ENCODE results near the gene PLA1A.
A peak's percentile ranks its signal among the peaks of the same experiment; 100 is the strongest.
"Not testable (repeated sequence)": the region's sequence is repeated elsewhere in the genome, so short reads cannot be mapped to it uniquely, and the experiment has no call there.

Gene PLA1A

DNA sequence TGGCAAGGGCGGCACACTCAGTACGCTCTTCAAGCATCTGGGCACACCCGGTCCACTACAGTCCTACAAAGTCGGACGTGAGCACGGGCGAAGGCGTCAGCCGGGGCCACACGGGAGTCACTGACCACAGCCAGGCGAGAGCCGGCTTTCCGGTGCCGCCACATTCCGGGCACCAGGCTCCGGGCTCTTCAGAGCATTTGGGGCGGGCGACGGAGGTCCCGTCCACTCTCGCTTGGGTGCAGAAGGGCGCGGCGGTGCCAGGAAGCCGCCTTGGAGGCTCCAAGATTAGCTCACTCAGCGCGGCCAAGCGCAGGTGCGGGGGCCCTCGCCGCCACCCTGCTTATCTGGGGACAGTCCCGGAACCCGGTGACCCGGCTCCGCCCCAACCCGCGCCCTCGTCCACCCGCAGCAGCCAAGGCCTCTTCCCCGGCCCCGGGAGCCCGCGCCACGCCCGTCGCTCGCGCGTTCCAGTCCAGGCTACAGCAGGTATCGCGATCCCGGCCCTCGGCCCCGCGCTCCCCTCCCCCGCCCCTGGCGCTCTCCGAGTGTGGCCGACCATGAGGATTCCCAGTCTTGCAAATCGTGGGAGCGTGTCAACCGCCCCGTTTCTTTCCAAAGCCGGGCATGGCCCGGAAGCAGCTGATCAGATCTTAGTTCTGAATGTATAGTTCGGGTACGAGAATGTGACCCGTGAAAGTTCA, 18.2 kb upstream of the PLA1A start, which contains the start of gene ADPRH:
Gene ADPRH, plus strand, starts transcription at position 127 of the 701 bp plus-strand sequence. CDS start 2,678 bp downstream, outside the sequence.
- peak; percentile 56 for DNase-seq

DNA sequence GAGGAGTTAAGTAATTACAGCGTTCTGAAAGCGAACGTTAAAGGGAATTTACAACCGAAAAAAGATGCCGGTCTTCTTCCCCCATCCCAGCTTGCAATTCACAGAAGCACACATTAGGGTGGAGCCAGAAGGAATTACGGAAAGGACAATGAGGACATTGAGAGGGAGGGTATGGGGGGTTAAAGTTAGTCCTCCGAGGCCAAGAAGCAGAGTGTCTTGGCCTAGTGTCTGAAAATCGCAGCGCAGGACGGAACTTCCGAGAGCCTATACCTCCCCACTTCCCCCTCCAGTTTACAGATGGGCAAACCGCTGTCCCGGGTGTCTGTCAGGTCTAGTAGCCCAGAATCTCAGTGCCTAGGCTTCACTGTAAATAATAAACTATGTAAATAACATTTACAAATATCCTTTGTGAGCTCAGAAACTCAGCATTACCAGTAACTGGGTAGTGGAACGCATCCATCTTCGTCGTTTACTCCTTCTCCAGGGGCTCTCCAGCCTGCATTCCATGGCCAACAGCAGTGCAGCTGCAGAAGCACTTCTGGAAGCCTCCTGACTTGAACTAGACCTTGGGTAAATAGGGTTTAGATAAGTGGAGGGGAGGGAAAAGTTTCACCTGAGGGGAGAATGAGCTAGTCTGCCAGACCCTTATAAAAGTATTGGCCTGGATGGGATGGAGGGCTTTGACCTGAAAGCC, 17.5 kb upstream of the PLA1A start:
- peak; percentile 37 for DNase-seq

DNA sequence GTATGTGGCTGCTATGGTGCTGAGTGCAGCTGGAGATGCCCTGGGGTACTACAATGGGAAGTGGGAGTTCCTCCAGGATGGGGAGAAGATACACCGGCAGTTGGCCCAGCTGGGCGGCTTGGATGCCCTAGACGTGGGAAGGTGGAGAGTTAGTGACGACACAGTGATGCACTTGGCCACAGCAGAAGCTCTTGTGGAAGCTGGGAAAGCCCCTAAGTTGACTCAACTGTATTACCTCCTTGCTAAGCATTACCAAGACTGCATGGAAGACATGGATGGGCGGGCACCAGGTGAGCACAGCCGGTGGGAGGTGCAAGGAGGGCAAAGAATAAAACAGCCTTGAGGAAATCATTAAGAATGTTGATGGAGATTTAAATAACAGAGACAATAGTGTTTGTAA, 15.5 kb upstream of the PLA1A start:
- peak; percentile 23 for DNase-seq

DNA sequence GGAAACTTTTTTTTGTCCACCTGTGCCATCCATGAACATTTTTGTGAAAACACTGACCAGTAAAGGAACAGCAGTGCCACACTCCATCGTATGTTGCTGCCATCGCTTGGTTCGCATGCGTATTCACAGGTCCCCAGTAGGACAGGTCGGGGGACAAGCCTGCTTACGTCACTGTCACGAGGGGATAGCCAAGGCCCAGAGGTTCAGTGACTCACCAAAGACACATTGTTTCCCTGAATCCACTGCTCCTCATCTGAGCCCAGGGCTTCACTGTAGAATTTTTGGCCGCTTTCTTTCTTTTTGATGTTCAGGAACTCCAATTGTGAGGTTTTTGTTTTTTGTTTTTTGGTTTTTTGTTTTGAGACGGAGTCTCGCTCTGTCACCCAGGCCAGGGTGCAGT, 12.5 kb upstream of the PLA1A start:
- DNase-seq = no peak

DNA sequence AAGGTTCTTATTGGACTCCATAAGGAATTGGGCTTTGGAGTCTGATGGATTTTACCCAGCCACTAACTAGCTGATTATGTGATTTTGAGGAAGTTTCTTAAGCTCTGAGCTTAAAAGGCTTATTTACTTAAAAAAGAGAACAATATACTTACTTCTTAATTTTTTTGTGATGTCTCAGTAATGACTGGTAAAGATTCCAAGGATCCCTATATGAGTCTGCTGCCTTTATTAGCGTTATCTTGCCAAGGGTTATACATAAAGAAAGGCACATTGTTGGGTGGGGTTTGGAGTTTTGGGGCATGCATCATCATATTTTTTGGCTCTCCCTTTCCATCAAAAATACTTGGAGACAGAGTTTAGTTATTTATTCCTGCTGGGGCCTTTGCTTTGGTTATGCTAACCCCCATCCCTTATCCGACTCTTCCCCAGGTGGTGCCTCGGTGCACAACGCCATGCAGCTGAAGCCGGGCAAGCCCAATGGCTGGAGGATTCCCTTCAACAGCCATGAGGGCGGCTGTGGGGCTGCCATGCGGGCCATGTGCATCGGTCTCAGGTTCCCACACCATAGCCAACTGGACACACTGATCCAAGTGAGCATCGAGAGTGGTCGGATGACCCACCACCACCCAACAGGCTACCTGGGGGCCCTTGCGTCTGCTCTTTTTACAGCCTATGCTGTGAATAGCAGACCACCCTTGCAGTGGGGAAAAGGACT, 11.7 kb upstream of the PLA1A start:
- no peak for DNase-seq

DNA sequence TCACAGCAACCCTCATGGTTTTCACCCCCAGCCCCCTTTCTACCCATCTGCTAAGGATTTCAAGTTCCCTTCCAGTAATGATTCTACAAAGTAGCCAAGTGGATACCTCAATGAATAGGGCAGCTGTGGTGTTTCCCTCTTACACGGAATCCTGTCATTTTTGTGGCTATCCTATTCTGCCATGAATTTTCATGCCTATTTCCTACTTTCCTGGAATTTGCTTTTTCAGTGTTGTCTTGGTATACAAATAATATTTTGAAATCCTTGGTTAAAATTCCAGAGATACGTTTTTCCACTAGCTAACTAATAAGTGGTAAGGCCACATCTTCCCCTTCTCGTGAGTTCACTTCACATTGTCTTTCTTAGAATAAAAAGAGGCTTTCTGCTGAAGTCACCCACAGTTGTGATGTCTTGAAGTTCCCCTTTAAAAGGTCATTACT, 10.9 kb upstream of the PLA1A start:
- no peak for DNase-seq

DNA sequence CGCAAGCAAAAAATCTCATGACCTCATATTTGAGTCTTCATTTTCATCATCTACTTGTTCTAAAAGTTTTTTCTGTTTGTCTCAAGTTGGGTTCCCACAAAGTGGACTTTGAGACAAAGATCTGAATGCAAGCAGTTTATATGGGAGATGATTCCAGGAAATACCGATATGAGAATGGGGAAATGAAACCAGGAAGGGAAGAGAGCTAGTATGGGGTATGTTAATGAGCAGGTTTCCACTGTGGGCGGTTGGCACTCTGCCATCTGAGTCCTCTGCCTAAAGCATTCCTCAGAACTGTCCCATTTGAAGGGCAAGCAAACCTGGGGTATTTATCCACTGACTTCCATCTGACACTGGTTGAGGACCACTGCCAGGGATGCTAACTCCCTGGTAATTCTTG, 9.6 kb upstream of the PLA1A start:
- peak; percentile 15 for DNase-seq

DNA sequence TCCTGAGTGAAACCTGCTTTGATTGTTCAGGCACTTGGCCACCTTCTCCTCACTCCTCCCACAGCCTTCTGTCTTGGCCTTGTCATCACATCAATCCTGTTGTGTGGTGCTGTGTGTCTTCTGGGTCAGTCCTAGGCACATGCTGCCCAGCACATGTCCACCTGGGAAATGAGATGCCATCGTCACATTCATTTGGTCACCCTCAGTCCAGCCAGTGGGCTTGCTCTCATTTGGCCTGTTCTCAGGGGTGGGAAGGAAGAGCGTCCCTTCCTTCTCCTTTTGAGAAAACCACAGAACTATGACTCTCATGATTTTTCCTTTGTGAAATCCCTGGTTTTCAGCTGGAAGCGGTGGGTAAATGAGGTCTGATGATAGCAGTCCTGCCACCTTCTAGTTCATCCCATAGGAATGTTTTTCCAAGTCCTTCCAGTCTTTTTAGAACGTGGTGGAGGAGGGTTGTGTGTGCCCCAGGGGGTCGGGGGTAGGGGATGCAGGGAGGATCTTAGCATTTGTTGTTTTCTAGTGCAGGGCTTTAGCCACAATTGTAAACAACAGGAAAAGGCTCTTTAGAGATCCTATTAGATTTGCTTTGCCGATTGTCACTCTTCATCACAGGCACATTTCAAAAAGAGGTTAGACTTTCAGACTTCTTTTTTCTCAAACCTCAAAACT, 8.4 kb upstream of the PLA1A start:
- DNase-seq = no peak

DNA sequence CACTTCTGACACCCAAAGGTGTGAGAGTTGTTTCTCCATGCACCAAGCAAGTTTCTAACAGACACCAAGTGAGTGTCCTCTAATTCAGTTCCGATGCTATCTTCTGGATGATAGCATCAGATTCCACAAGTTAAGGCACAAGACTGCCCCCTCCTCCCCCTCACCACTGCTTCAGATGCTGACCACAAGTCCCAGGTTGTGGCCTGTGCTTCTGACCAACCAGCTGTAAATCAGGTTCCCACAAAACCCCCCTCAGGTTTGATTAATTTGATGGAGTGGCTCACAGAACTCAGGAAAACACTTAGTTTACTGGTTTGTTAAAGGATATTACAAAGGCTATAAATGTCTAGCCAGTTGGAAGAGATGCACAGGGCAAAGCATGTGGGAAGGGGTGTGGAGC, 7.0 kb upstream of the PLA1A start:
- DNase-seq = no peak

DNA sequence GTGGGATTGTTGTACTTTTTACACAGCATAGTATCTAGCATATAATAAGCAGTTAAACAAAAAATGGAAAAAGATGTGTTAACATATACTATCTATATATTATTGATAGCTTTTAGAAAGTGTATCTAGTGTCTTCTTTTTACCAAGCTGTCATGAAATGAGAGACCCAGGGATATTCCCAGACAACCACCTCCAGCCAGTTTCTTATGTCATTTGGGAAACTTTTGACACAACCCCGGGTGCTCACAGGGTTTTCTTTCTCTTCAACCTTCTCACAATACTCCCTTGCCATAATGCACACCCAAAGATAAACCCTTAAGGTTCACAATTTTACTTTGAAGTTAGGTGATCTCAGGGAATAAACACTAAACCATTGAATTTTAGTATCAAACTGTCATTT, 4.8 kb upstream of the PLA1A start:
- DNase-seq = no peak

DNA sequence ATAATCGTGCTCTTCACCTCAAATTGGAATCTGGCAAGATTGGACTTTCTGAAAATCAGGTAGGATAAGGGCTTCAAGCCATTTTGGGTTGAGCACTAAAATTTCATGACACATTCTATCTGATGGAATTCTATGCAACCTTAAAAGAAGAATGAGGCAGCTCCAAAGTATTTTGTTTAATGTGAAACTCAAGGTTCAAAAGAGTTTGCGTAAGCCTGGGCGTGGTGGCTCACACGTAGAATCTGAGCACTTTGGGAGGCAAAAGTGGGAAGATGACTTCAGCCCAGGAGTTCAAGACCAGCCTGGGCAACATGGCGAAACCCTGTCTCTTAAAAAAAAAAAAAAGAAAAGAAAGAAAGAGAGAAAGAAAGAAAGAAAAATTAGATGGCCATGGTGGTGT, 3.6 kb upstream of the PLA1A start:
- no peak for DNase-seq

DNA sequence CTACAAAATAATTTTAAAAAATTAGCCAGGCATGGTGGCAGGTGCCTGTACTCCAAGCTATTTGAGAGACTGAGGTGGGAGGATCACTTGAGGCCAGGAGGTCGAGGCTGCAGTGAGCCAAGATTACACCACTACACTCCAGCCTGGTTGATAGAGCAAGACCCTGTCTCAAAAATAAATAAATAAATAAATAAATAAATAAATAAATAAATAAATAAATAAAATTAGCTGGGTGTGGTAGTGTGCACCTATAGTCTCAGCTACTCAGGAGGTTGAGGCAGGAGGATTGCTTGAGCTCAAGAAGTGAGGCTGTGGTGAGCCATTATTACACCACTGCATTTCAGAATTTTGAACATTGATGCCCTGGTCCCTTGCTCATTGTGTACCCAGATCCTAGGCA, 2.8 kb upstream of the PLA1A start:
- DNase-seq = not testable (repeated sequence)

DNA sequence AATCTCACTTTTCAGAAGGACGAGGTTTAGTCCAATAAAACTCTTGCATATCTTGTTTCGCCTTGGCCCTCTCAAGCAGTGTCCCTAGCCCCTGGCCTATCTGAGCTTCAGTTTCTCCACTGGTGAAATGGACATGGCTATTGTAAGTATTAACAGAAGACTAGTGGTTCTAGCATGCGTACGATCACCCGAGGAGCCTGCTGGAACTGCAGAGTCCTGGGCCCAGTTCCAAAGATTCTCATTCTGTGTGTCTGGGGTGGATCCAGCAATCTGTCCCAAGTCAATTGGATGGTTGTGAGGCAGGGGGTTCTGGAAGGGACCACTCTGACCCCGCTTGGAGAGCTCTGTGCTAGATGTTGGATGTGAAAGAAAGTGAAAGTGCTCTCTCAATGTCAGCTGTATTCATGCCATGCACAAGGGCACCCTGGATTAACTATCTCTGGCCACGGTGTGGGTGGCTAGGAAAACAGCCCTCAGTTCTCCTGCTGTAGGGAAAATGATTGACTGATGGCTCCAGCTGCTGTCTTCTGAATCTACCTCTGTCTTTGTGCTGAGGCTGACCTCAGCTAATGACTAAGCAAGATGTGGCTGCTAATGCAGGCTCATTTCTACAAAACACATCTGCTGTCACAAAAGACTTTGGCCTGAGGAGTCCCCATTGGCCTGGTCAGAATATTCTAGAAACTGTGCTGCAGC, 1.9 kb upstream of the PLA1A start:
- DNase-seq = no peak

DNA sequence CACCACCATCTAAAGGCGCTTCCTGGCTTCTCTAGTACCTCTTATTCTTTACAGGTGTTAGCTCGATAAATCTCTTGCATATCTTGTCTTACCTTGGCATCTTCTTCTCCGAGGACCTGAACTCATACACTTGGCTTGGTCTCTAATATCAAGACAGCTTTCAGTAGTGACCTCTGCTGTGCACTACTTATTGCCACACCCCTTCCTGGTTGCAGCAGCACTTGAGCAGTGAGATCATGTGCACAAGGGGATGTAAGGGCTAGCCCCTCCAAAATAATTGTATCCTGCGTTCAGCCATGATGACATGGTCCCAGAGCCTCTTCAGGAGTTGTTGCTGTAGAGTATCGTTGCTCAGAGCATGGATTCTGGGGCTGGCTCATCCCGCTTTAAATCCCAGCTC, 1.3 kb upstream of the PLA1A start:
- no peak for DNase-seq

DNA sequence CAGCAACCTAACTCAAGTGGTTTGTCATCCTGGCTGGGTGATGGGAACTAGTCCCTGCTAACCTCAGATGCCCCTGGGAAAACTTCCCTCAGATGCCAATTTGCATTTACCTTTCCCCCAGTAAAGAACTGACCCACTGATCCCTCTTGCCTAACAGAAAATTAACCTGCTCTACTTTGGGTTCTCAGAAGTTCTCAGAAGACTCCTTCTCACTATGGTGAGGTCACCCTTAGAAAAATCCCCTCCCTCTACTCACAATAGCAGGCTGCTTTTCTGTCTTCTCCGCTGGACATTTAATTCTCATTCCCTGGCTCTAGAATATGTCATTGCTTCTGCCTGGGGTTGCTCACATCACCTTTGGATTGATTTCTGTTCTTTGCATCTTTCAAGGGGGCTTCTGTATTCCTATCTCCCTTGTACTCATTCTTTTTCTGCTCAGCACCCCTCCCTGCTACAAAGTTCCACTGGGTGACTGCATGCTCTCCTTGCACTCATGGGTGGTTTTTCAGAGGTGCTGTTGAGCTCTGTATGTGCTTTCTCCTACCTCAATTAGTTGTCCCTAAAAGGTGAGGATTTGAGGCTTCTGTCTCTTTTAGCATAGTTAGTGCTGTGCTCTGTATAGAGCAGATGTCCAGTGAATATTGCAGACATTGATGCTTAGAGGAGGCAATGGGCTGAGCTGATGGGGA, 869 bp downstream of the PLA1A start:
- no peak for DNase-seq

DNA sequence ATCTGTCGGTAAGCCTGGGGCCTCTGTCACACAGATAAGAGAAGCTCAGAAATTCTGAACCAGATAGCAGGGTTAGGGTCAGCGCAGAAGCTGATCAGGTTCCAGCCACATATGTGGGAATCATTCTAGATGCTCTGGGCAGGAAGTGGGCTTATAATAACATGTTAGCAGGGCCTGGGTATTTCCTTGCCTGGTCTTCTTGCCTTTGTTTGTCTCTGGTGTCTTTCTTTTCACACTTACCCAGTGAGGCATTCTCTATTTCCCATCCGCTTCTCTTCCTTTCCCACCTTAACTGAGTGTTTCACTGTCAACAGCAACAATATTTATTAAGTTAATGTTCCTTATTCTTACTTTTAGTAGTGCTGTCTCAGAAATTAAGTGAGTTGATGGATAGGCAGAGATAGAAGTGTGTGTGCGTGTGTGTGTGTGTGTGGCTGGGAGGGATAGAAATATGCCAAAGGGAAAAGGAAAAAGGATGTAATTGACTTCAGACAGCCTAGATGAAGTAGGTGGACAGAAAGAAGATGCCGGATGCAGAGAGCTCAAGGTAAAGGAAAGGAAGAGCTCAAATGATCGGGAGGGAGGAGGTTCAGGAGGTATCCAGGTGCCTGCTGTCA, 2.0 kb downstream of the PLA1A start:
- DNase-seq = no peak

DNA sequence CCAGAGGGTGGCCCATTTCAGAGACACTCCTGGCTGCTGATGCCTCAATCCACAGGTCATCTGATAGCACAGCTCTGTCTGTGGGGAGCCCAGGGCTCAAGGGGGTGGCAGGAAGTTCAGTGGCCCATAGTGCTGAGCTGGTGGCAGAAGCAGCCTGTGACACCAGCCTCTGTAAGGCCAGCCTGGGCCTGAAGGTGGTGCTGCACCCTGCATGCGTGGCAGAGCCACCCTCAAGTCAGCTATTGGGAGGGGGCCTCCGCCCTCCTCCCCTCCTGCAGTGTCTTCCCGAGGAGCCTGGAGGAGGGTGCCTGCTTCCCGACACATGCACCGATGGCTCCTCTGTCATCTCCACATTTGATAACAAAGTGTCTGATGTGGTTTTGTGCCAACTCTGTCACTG, 3.0 kb downstream of the PLA1A start:
- DNase-seq = peak; percentile 14

DNA sequence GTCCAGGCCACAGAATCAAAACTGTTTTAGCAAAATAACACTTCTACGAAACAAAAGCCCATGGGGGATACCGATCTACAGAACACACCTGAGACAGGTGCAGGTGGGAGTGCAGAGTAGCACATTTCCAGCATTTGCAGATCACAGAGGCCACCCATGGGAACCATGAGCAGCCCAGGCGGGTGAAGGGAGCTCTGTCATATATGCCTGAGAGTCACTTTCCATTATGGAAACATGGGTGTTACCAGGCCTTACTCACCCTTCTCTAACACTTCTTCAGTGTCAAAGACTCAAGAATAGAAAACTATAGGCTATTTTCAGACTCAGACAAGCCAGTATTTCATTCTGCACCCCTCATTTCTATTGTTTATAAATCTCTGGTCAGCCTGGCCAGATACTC, 3.5 kb downstream of the PLA1A start:
- no peak for DNase-seq

DNA sequence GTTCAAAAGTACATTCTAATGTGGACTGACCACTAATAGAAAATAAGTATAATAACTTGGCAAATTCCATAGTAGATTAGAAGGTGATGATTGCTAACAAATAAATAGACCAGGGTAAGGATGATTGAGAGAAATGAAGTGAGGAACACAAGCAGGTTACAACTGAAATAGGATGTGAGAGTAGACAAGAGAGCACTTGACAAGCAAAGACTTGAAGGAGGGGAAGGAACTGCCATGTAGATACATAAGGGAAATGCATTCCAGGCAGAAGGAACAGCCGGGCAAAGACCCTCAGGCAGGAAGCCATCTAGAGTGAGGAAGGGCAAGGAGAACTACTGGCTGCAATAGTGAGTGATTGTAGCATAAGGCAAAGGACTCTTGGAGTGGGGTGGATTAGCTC, 5.0 kb downstream of the PLA1A start:
- no peak for DNase-seq

DNA sequence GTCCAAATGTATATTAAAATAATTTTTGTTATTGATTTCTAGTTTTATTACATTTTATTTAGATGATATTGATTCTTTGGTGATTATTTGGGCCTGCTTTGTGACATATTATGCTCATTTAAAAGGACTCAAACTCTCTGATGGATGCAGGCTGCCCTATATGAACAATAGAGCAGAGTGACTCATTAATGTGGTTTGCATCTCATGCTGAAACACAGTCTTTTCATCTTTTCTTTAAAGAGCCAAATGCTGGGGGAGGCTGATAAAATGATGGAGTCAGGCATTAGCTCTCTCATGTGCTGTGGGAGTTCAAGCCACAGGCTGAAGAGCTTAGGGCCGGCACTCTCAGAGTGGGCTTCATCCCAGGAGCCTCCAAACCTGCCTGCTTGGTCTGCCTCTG, 7.2 kb downstream of the PLA1A start:
- DNase-seq = no peak

DNA sequence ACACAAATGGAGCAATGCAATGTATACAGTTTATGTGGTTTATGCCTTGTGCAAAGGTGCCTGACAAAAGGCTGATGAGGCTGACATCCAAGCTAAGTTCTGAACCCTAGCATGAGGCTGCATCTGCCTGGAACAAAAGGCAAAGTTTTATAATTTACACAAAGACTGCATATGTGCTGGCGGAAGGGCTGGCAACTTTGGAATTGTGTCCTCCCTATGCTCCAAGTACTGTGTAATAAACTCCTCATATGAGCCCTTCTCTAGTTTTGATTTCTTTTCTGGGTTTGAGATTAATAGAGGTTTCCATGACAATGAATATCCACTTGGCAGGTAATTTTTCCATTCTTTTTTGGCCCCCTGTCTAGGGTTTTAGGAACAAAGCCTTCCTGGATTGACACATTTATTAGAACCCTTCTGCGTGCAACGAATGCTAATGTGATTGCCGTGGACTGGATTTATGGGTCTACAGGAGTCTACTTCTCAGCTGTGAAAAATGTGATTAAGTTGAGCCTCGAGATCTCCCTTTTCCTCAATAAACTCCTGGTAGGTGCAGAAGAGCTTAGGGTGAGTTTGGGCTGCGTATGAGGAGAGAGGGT, 10.8 kb downstream of the PLA1A start:
- no peak for DNase-seq

Measured in CD4-positive, alpha-beta T cell treated with Interleukin-10 for 1 hour (primary cell).